Lower lobe of right lung (tissue), 2 donors: Measurements from ENCODE around the gene PNMA6E. TPM values are rescaled to one million over a fixed set of nuclear protein-coding genes. Genes with fewer than 3 reads are reported as not detected.
"Not testable (repeated sequence)": the region's sequence is repeated elsewhere in the genome, so short reads cannot be mapped to it uniquely, and the experiment has no call there.

Experiments used
- ATAC-seq, 2 donors: fragments of 200-7000 bp; cut with Tn5 transposase; one replicate each; pipeline ENCODE4 v1.9.1; 2020 to 2022; ENCODE audit warnings: mild to moderate bottlenecking in 2 of 2, moderate library complexity in 2 of 2
- DNase-seq: peaks from one replicate; pipeline ENCODE4 v3.0.0-alpha.2; 2020
- H3K27ac ChIP-seq: fragments of 200-600 bp; one replicate; pipeline ENCODE4 v1.8.0; 2022
- H3K27me3 ChIP-seq: fragments of 200-600 bp; one replicate; pipeline ENCODE4 v1.8.0; 2022; ENCODE audit warnings: low read depth
- H3K36me3 ChIP-seq: fragments of 200-600 bp; one replicate; pipeline ENCODE4 v1.8.0; 2022; ENCODE audit warnings: mild to moderate bottlenecking
- H3K4me1 ChIP-seq: fragments of 200-600 bp; one replicate; pipeline ENCODE4 v1.8.0; 2022
- H3K4me3 ChIP-seq: fragments of 200-600 bp; one replicate; pipeline ENCODE4 v1.8.0; 2022; ENCODE audit warnings: mild to moderate bottlenecking
- H3K9me3 ChIP-seq: fragments of 200-600 bp; one replicate; pipeline ENCODE4 v1.8.0; 2022
- CTCF ChIP-seq: fragments of 200-600 bp; IDR thresholded peaks from one replicate; pipeline ENCODE4 v1.8.0; 2022; ENCODE audit warnings: antibody characterized with exemption, mild to moderate bottlenecking
- intact Hi-C: fragments of 100-400 bp; cut with DNase I; formaldehyde crosslinking; loops from one replicate; pipeline ENCODE4 v1.11.0; 2022
- total RNA-seq: library from RNA; stranded (reverse); fragmentation: NEBNext Ultra II Directional; extraction: Animal tissue kit (Norgen Biotek cat#: 25700); gene quantifications from one replicate; pipeline ENCODE4 v1.2.1, GENCODE V29; 2021
- donor health status: DM: no; HTN: yes; CAD: no; lungs with severe emphysema.

PNMA6E gene
- total RNA-seq, 1 donor from 2014 or later, result not detected

GRCh38 chrX:153388722-153389459 is 12.3 kb downstream of the PNMA6E start:
- intact Hi-C loops, result no loop called here
- Histone ChIP-seq H3K36me3 (no peaks in the 10 kb centered on the region), H3K4me1 (no peaks in the 10 kb centered on the region), H3K9me3 (no peaks in the 10 kb centered on the region), H3K4me3 (no peak overlapping the region), H3K27ac (no peak overlapping the region), H3K27me3 (no peaks in the 10 kb centered on the region)
- DNase-seq (no peak), ATAC-seq (no peak)
- no peak for TF ChIP-seq CTCF

DNA sequence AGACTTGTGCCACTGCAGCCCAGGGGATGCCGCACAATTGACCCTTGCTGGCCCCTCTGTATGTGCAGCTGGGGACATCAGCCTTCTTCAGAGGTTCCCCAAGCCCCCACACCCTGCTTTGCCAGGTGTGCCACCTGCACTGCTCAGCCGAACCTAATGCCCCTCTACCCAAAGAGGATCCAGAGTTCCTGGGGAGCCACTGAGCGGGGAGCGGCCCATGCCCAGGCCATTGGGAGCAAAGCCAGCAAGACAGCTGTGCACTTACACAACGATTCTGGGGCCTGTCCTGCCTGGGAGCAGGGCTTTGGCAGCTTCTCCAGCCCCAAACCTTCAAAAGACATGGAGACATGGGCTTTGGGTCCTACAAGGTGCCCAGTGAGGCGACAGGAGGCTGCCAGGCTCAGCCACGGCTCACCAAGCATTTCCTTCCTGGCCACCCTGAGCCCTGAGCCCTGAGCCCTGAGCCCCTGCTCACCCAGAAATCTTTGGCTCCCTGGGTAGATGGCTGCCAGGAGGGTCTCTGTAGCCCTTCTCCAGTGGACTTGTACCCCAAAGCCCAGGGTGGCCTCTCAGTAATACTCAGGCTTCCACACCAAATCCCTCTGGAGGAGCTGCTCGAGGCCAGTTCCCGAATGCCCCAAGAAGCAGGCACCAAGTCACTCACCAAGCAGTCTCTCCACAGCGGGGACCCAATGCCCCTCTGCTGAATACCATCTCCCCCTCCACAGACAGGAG is 13.0 kb downstream of the PNMA6E start:
- H3K4me3 ChIP-seq, result no peak overlapping the region

GRCh38 chrX:153387345-153387744 is 13.8 kb downstream of the PNMA6E start:
- Histone ChIP-seq H3K36me3 (no peaks in the 10 kb centered on the region), H3K4me3 (no peak overlapping the region), H3K9me3 (no peaks in the 10 kb centered on the region), H3K4me1 (no peaks in the 10 kb centered on the region), H3K27ac (no peak overlapping the region), H3K27me3 (no peaks in the 10 kb centered on the region)
- ATAC-seq (no peak), DNase-seq (no peak)
- TF ChIP-seq CTCF, result no peak
- intact Hi-C loops, result no loop called here

More for the DNA sequence above, 13.0 kb downstream of the PNMA6E start:
- Histone ChIP-seq H3K36me3 (no peaks in the 10 kb centered on the region), H3K4me1 (no peaks in the 10 kb centered on the region), H3K27me3 (no peaks in the 10 kb centered on the region), H3K27ac (no peak overlapping the region), H3K9me3 (no peaks in the 10 kb centered on the region)
- no peak for ATAC-seq
- DNase-seq, result no peak
- TF ChIP-seq CTCF, result no peak
- intact Hi-C loops, result no loop called here

DNA sequence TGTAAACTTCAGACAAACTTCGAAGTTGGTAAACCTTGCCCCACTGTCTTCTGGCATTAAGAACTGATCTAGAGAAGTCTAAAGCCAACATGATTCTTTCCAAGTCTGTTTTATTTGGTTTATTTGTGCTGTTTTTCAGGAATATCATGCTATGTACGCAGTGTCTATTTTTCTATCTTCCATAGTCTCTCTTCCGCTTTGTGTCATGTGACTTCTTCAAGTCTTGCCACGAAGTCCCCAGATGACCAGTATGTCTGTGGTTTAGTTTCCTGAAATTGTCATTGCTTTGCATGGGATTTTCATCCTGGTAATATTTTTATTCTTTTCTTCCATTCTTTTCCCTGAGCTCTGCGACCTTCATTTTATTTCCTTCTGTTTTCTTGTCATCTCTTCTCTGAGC is 15.1 kb downstream of the PNMA6E start:
- no peak for TF ChIP-seq CTCF
- Histone ChIP-seq H3K27ac (no peak overlapping the region), H3K4me1 (no peaks in the 10 kb centered on the region), H3K4me3 (no peak overlapping the region), H3K9me3 (no peaks in the 10 kb centered on the region), H3K27me3 (no peaks in the 10 kb centered on the region), H3K36me3 (no peaks in the 10 kb centered on the region)
- ATAC-seq (no peak), DNase-seq (no peak)
- intact Hi-C loops, result no loop called here

DNA sequence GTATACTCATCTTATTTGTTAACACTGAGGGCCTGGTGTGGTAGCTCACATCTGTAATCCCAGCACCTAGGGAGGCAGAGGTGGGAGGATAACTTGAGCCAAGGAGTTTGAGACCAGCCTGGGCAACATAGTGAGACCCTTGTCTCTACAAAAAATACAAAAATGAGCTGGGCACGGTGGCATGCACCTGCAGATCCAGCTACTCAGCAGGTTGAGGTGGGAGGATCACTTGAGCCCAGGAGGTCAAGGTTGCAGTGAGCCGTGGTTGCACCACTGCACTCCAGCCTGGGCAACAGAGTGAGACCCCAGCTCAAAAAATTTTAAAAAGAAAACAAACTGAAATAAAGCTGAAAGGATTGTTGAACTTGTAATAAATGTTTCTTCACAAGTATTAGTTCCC is 16.2 kb downstream of the PNMA6E start:
- intact Hi-C loops, H3K36me3 ChIP-seq, ATAC-seq, H3K27me3 ChIP-seq, DNase-seq, H3K9me3 ChIP-seq, H3K27ac ChIP-seq, H3K4me1 ChIP-seq, H3K4me3 ChIP-seq: not testable (repeated sequence)

- intact Hi-C loops, result no loop called here
Observed at GRCh38 chrX:153384390-153384789, 16.8 kb downstream of the PNMA6E start.

More at GRCh38 chrX:153384390-153384789, 16.8 kb downstream of the PNMA6E start:
- DNase-seq (no peak), ATAC-seq (no peak)
- no peak overlapping the region for H3K27ac ChIP-seq
- no peak for TF ChIP-seq CTCF
- H3K36me3 ChIP-seq, result no peaks in the 10 kb centered on the region
- no peaks in the 10 kb centered on the region for H3K27me3 ChIP-seq
- no peaks in the 10 kb centered on the region for H3K9me3 ChIP-seq
- no peaks in the 10 kb centered on the region for H3K4me1 ChIP-seq
- no peak overlapping the region for H3K4me3 ChIP-seq
